Coronary artery (tissue), 2 donors: ENCODE data around the gene GLA.

Experiments used
- DNase-seq: peaks from one replicate; pipeline ENCODE4 v3.0.0-alpha.2; 2017; ENCODE audit warnings: low spot score
- H3K27ac ChIP-seq, 2 donors: fragments of 200-600 bp; sonication (generic); one replicate each; pipeline ENCODE4 v1.5.1; 2016 to 2019
- H3K4me3 ChIP-seq: fragments of 200-600 bp; sonication (generic); 2 replicates; pipeline ENCODE4 v1.5.1; 2016; ENCODE audit warnings: mild to moderate bottlenecking, moderate library complexity
- TF ChIP-seq, protein P1 (sequence below): fragments of 200-600 bp; sonication (generic); IDR thresholded peaks from one replicate; pipeline ENCODE4 v1.5.1; 2019; ENCODE audit warnings: antibody characterized with exemption

The GLA gene

DNA sequence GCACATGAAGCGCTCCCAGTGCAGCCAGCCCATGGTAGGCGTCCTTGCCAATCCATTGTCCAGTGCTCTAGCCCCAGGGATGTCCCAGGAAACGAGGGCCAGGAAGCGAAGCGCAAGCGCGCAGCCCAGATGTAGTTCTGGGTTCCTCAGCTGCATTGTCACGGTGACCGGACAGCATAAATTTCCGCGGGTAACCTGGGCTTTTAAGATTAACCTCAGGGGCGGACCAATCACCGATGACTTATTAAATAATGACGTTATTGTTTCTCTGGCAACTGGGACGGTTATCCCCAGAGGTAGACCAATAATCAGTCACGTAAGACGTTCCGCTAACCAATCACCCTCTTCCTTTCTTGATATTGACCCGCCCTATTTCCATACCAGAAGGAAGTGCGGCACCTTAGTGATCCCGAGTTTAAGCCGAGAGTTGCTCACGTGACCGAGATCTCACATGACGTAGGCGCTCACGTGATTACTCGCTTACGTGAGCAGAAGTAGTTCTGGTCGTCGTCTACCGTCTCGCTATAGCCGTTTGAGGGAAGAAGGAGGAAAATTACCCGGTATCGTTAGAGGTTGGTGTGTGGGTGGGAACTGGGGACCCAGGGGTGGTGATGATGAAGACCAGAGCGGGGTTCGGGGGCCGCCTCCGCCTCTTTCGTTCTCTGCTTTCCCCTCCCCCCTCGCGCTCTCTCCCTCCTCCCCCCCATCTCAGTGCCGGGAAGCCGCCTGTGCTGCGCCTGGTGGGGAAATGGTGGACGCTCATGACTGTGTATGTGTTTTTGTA is at the start of gene GLA, which contains the start of gene HNRNPH2:
GLA (minus strand) TSS at position 178 of the 784 bp plus-strand sequence; CDS start at position 156, 22 bp downstream.
HNRNPH2 (plus strand) TSS at position 475 of the 784 bp plus-strand sequence. CDS start 3,767 bp downstream, outside the sequence.
- H3K4me3 ChIP-seq = peak within 1 kb of the TSS; percentile 77
- peak; percentile 94 for DNase-seq
- H3K27ac ChIP-seq = peak within 1 kb of the TSS; percentile 92 to 94
- TF ChIP-seq, protein P1, sequence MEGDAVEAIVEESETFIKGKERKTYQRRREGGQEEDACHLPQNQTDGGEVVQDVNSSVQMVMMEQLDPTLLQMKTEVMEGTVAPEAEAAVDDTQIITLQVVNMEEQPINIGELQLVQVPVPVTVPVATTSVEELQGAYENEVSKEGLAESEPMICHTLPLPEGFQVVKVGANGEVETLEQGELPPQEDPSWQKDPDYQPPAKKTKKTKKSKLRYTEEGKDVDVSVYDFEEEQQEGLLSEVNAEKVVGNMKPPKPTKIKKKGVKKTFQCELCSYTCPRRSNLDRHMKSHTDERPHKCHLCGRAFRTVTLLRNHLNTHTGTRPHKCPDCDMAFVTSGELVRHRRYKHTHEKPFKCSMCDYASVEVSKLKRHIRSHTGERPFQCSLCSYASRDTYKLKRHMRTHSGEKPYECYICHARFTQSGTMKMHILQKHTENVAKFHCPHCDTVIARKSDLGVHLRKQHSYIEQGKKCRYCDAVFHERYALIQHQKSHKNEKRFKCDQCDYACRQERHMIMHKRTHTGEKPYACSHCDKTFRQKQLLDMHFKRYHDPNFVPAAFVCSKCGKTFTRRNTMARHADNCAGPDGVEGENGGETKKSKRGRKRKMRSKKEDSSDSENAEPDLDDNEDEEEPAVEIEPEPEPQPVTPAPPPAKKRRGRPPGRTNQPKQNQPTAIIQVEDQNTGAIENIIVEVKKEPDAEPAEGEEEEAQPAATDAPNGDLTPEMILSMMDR = no peak

DNA sequence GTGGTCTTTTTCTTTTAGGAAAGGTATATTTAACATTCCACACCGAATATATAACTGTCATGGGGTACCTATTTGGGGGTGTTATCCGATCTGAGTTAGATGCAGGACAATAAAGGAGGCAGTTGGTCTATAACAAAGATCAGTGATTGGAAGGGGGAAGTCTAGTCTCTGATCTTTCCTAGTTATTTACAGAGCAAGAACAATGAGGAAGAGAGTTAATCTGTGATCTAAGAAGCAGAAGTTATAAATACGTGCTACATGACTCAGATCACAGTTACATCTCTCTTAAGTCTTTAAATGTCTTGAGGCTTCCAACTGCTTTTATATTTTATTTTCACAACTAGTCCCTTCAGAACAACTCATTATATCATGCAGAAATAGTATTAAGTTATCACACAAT is 44.3 kb upstream of the GLA start:
- H3K27ac ChIP-seq = no peak overlapping the region
- no peak overlapping the region for H3K4me3 ChIP-seq
- DNase-seq = no peak
- TF ChIP-seq, protein P1 = no peak

DNA sequence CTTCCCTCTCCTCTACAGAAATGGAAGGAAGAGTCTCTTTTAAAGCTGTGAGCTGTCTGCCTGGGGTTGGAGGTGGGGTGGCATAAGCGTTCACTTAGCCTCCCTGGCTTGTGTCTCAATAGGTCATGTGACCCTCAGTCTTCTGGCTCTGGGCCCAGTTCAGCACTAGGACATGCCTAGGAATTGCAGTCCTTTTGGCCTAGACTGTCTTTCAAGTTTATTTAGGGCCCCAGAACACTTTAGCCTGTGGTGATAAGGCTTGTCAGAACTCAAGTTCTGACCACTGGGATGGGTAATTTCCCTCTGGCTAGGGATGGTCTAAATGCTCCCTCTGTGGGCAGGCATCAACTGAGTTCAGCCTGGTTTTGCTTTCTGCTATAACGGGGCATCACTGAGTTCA is 43.2 kb upstream of the GLA start:
- TF ChIP-seq, protein P1 = no peak
- no peak for DNase-seq
- no peak overlapping the region for H3K4me3 ChIP-seq
- no peak overlapping the region for H3K27ac ChIP-seq

DNA sequence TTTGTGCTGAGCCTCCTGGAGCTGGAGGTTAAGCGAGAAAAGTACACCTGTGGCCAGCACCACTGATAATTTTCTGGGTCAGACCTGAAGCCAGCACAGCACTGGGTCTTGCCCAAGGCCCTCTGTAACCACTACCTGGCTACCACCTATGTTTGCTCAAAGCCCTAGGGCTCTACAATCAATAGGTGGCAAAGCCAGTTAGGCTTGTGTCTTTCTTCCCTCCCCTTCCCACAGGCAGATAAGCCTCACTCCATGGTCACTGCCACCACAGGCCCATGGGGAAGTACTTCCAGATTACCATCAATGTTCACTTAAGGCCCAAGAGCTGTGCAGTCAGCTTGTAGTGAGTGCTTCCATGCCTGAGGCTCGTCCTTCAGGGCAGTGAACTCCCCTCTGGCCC is 42.4 kb upstream of the GLA start:
- DNase-seq = no peak
- Histone ChIP-seq H3K4me3 (no peak overlapping the region), H3K27ac (no peak overlapping the region)
- TF ChIP-seq, protein P1 = no peak

DNA sequence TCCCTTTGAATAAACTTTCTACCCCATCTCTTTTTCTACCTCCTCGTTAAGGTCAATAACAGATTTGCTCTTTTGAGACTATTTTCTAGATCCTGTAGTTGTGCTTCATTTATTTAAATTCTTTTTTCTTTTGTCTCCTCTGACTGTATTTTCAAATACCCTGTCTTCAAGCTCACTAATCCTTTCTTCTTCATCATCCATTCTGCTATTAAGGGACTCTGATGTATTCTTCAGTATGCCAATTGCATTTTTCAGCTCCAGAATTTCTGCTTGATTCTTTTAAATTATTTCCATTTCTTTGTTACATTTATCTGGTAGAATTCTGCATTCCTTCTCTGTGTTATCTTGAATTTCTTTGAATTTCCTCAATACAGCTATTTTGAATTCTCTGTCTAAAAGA is 41.6 kb upstream of the GLA start:
- H3K27ac ChIP-seq = no peak overlapping the region

DNA sequence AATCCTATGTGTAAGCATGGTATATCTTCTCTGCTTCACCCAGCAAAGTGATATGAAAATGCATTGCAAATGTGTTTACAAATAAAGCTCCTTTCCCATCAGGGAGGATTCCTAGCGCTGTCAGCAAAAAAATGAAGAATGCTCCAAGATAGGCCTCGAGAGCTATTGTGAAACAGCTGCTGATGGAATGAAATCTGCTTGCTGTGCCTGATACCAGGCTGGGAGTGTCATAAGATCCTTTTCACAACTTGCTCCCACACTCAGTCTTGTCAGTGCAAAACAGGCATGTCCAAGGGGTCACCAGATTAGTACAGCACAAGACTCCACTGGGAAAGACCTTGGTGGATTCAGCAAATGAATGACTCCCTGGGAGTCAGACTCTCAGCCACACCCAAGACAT is 34.4 kb upstream of the GLA start:
- Histone ChIP-seq H3K4me3 (no peak overlapping the region), H3K27ac (no peak overlapping the region)
- DNase-seq = no peak
- TF ChIP-seq, protein P1 = no peak

More for the DNA sequence above, 41.6 kb upstream of the GLA start:
- DNase-seq = no peak
- H3K4me3 ChIP-seq = no peak overlapping the region
- TF ChIP-seq, protein P1 = no peak
